ENCODE data around the gene STRADB. TPM values are rescaled to one million over a fixed set of nuclear protein-coding genes. Genes with fewer than 3 reads are reported as not detected.
"Not testable (repeated sequence)": the region's sequence is repeated elsewhere in the genome, so short reads cannot be mapped to it uniquely, and the experiment has no call there.

STRADB gene
- total and polyA plus RNA-seq, 3 experiments from 2014 or later, result 22.3 to 35.3 (median 27.7) TPM

DNA sequence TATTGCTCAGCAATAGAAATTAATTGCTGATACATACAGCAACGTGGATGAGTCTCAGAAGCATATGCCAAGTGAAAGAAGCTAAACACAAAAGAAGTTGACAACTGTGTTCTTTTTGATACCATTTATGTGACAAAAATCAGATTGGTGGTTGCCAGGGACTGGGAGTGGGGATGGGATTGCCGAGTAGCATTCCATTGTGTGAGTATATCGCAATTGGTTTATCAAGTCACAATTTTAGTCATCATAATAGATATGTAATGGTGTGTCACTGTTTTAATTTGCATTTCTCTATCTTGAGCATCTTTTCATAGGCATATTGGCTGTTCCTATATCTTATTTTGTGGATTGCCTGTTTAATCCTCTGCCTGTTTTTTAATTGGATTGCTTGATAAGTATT, 20.9 kb downstream of the STRADB start:
- DNase-seq, result no peak
- H3K27ac Mint-ChIP-seq, result peak overlapping the region in 1 of 8 donors; percentile 65
- POLR2A ChIA-PET, result no interaction called here
- H3K4me3 Mint-ChIP-seq, result no peak overlapping the region
- Histone ChIP-seq H3K27ac (ENCODE audit: low read depth, low read length) (no peak overlapping the region), H3K4me1 (ENCODE audit: insufficient read depth, low read length) (no peaks in the 10 kb centered on the region), H3K9me3 (ENCODE audit: low read length) (no peaks in the 10 kb centered on the region), H3K4me3 (ENCODE audit: low read length) (no peak overlapping the region), H3K36me3 (ENCODE audit: insufficient read depth, low read length) (peaks cover 21% of the 10 kb centered on the region), H3K27me3 (ENCODE audit: insufficient read depth, low read length, poor library complexity, severe bottlenecking) (no peaks in the 10 kb centered on the region)
- no peaks in the 10 kb centered on the region for H3K27me3 Mint-ChIP-seq
- CTCF ChIA-PET, result interaction anchor here (0.6 kb wide), 1 partner anchor 1569 kb away, joined by 3 read pairs; no protein-coding TSS in a partner anchor
- peaks cover 27 to 72% (median 39%) of the 10 kb centered on the region in 3 donors for H3K36me3 Mint-ChIP-seq
- no peaks in the 10 kb centered on the region for H3K9me3 Mint-ChIP-seq
- H3K4me1 Mint-ChIP-seq, result no peaks in the 10 kb centered on the region

DNA sequence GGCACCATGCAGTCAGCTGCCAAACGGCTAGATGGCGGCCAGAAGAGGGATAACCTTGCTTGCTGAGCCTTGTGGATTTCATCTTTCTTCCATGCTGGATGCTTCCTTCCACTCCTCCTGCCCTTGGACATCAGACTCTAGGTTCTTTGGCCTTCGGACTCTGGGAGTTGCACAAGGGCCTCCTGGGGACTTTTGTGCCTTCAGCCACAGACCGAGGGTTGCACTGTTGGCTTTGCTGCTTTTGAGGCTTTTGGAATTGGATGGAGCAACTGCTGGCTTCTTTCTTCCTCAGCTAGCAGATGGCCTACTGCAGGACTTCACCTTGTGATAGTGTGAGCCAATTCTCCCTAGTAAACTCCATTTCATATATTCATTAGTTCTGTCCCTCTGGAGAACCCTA, 31.0 kb downstream of the STRADB start:
- CTCF ChIA-PET, result no interaction called here

DNA sequence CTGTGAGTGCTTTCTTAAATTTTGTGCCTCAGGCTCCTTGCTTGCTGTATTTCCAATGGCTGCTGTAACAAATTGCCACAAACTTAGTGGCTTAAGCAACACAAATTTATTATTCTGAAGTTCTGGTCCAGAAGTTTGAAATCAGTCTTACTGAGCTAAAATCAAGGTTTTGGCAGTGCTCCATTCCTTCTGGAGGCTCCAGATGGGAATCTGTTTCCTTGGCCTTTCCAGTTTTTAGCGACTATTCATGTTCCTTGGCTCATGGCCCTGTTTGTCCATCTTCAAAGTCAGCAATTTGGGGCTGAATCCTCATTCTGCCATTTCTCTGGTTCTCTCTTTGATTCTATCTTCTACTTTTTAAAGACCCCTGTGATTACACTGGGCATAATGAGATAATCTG, 31.8 kb downstream of the STRADB start:
- no peak overlapping the region for H3K4me3 Mint-ChIP-seq
- peaks cover 0 to 4% (median 2%) of the 10 kb centered on the region in 5 donors for H3K9me3 Mint-ChIP-seq
- Histone ChIP-seq H3K4me3 (ENCODE audit: low read length) (no peak overlapping the region), H3K9me3 (ENCODE audit: low read length) (no peaks in the 10 kb centered on the region), H3K36me3 (ENCODE audit: insufficient read depth, low read length) (no peaks in the 10 kb centered on the region), H3K4me1 (ENCODE audit: insufficient read depth, low read length) (no peaks in the 10 kb centered on the region), H3K27me3 (ENCODE audit: insufficient read depth, low read length, poor library complexity, severe bottlenecking) (no peaks in the 10 kb centered on the region), H3K27ac (ENCODE audit: low read depth, low read length) (no peak overlapping the region)
- H3K36me3 Mint-ChIP-seq, result peaks cover 0 to 18% (median 3%) of the 10 kb centered on the region in 3 donors
- no peaks in the 10 kb centered on the region for H3K4me1 Mint-ChIP-seq
- POLR2A ChIA-PET, result interaction anchor here (0.7 kb wide), 1 partner anchor 115 kb away, joined by 3 read pairs; no protein-coding TSS in a partner anchor
- no peak for DNase-seq
- H3K27ac Mint-ChIP-seq, result no peak overlapping the region
- CTCF ChIA-PET, result no interaction called here
- H3K27me3 Mint-ChIP-seq, result peaks cover 0 to 5% of the 10 kb centered on the region in 2 donors

More for the DNA sequence above, 31.0 kb downstream of the STRADB start:
- no peak overlapping the region for H3K27ac ChIP-seq (ENCODE audit: low read depth, low read length)
- POLR2A ChIA-PET, result interaction anchor here (0.5 kb wide), 1 partner anchor 554 kb away, joined by 3 read pairs; no protein-coding TSS in a partner anchor
- no peak for DNase-seq
- H3K4me3 Mint-ChIP-seq, result no peak overlapping the region
- H3K27me3 Mint-ChIP-seq, result peaks cover 0 to 5% of the 10 kb centered on the region in 2 donors
- H3K4me1 Mint-ChIP-seq, result no peaks in the 10 kb centered on the region
- H3K27me3 ChIP-seq (ENCODE audit: insufficient read depth, low read length, poor library complexity, severe bottlenecking), result no peaks in the 10 kb centered on the region
- peaks cover 0 to 4% (median 2%) of the 10 kb centered on the region in 5 donors for H3K9me3 Mint-ChIP-seq
- no peaks in the 10 kb centered on the region for H3K9me3 ChIP-seq (ENCODE audit: low read length)
- no peaks in the 10 kb centered on the region for H3K36me3 ChIP-seq (ENCODE audit: insufficient read depth, low read length)
- no peaks in the 10 kb centered on the region for H3K4me1 ChIP-seq (ENCODE audit: insufficient read depth, low read length)
- H3K27ac Mint-ChIP-seq, result no peak overlapping the region
- peaks cover 0 to 26% (median 3%) of the 10 kb centered on the region in 3 donors for H3K36me3 Mint-ChIP-seq
- H3K4me3 ChIP-seq (ENCODE audit: low read length), result no peak overlapping the region

DNA sequence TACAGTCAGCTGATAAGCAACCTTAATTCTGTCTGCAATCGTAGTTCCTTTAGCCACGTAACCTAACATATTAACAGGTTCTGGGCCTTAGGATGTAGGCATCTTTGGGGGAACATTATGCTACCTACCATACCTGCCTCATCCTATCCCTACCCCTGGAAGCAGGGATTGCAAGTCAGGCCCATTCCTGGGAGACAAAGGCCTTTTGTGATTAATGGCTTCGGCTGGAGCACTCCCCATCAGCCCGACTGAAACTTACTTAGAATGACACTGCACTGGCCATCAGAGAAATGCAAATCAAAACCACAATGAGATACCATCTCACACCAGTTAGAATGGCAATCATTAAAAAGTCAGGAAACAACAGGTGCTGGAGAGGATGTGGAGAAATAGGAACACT, 32.2 kb downstream of the STRADB start:
- H3K4me3 Mint-ChIP-seq; CTCF ChIA-PET; H3K9me3 ChIP-seq (ENCODE audit: low read length); H3K4me1 Mint-ChIP-seq; H3K27me3 ChIP-seq (ENCODE audit: insufficient read depth, low read length, poor library complexity, severe bottlenecking); H3K4me1 ChIP-seq (ENCODE audit: insufficient read depth, low read length); H3K36me3 ChIP-seq (ENCODE audit: insufficient read depth, low read length); H3K27ac Mint-ChIP-seq; H3K4me3 ChIP-seq (ENCODE audit: low read length); H3K9me3 Mint-ChIP-seq; H3K27ac ChIP-seq (ENCODE audit: low read depth, low read length); DNase-seq; H3K27me3 Mint-ChIP-seq: not testable (repeated sequence)
- POLR2A ChIA-PET, result interaction anchor here (0.7 kb wide), 1 partner anchor 115 kb away, joined by 3 read pairs; no protein-coding TSS in a partner anchor
- H3K36me3 Mint-ChIP-seq, result peaks cover 0 to 14% (median 0%) of the 10 kb centered on the region in 3 donors

DNA sequence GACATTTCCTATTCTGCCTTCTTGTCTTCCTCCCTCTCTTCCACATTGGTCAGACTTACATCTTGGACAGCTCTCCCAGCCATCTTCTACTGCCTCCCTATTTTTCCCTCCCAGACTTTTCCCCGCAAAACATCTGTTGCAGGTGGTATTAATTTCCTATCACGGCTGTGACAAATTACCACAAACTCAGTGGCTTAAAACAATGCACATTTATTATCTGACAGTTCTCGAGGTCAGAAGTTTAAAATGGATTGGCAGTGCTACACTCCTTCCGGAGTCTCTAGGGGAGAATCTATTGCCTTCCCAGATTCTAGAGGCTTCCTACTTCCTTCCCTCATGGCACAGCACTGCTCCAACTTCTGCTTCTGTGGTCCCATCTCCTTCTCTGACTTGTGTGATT, 33.3 kb downstream of the STRADB start:
- Histone ChIP-seq H3K36me3 (ENCODE audit: insufficient read depth, low read length) (no peaks in the 10 kb centered on the region), H3K27ac (ENCODE audit: low read depth, low read length) (no peak overlapping the region), H3K4me3 (ENCODE audit: low read length) (no peak overlapping the region), H3K27me3 (ENCODE audit: insufficient read depth, low read length, poor library complexity, severe bottlenecking) (no peaks in the 10 kb centered on the region), H3K4me1 (ENCODE audit: insufficient read depth, low read length) (no peaks in the 10 kb centered on the region), H3K9me3 (ENCODE audit: low read length) (no peaks in the 10 kb centered on the region)
- Mint-ChIP-seq H3K27me3 (peaks cover 0 to 5% of the 10 kb centered on the region in 2 donors), H3K9me3 (peaks cover 0 to 4% (median 2%) of the 10 kb centered on the region in 5 donors), H3K4me1 (no peaks in the 10 kb centered on the region), H3K36me3 (peaks cover 0 to 14% (median 0%) of the 10 kb centered on the region in 3 donors), H3K27ac (no peak overlapping the region), H3K4me3 (no peak overlapping the region)
- CTCF ChIA-PET, result no interaction called here
- POLR2A ChIA-PET, result no interaction called here
- no peak for DNase-seq

DNA sequence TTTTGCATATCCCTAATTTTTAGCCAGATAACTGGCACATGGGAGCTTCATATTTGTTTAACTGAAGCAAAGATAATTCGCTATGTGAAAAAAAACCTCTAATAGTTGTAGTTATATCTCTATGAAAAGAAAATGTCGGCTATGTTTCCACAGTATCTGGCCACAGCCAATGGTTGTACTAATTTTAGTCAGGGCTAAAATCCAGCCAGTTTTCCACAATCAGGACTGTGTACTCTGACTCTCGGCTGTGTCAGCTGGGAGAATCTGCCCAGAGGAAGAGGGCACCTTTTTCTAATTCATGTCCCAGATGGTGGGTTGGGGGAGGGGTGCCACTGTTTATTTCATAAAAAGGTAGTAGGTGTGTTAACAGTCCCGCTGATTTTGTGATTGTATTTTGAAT, 38.8 kb downstream of the STRADB start:
- Mint-ChIP-seq H3K36me3 (no peaks in the 10 kb centered on the region), H3K9me3 (no peaks in the 10 kb centered on the region), H3K4me3 (no peak overlapping the region), H3K27me3 (peaks cover 2 to 9% of the 10 kb centered on the region in 2 donors), H3K4me1 (no peaks in the 10 kb centered on the region), H3K27ac (no peak overlapping the region)
- Histone ChIP-seq H3K27me3 (ENCODE audit: insufficient read depth, low read length, poor library complexity, severe bottlenecking) (no peaks in the 10 kb centered on the region), H3K4me3 (ENCODE audit: low read length) (no peak overlapping the region), H3K36me3 (ENCODE audit: insufficient read depth, low read length) (no peaks in the 10 kb centered on the region), H3K9me3 (ENCODE audit: low read length) (no peaks in the 10 kb centered on the region), H3K27ac (ENCODE audit: low read depth, low read length) (no peak overlapping the region), H3K4me1 (ENCODE audit: insufficient read depth, low read length) (no peaks in the 10 kb centered on the region)
- ChIA-PET POLR2A (no interaction called here), CTCF (no interaction called here)
- DNase-seq, result no peak

DNA sequence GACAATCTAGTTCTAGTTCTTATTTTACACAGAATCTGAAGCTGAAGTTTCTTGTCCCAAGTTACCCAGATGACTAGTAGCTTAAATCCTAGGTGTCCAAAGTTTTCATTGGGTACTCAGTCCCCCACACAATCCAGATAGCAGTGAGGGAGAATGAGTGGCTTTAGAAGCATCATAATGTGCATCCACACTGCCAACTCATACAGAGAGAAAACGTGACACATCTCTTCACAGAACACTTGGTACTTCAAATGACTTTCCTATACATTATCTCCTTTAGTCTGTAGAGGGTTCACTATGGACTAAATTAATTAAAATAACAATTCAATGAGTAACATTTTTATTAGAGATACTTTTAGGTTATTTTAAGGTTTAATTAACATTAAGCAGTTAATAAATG, 45.2 kb downstream of the STRADB start:
- ChIA-PET CTCF (no interaction called here), POLR2A (no interaction called here)
- Histone ChIP-seq H3K9me3 (ENCODE audit: low read length) (no peaks in the 10 kb centered on the region), H3K4me3 (ENCODE audit: low read length) (no peak overlapping the region), H3K4me1 (ENCODE audit: insufficient read depth, low read length) (no peaks in the 10 kb centered on the region), H3K36me3 (ENCODE audit: insufficient read depth, low read length) (no peaks in the 10 kb centered on the region), H3K27ac (ENCODE audit: low read depth, low read length) (no peak overlapping the region), H3K27me3 (ENCODE audit: insufficient read depth, low read length, poor library complexity, severe bottlenecking) (no peaks in the 10 kb centered on the region)
- H3K4me1 Mint-ChIP-seq, result no peaks in the 10 kb centered on the region
- peaks cover 0 to 9% of the 10 kb centered on the region in 2 donors for H3K27me3 Mint-ChIP-seq
- H3K27ac Mint-ChIP-seq, result no peak overlapping the region
- H3K9me3 Mint-ChIP-seq, result peaks cover 4 to 10% (median 7%) of the 10 kb centered on the region in 5 donors
- H3K36me3 Mint-ChIP-seq, result peaks cover 0 to 17% (median 3%) of the 10 kb centered on the region in 3 donors
- no peak for DNase-seq
- no peak overlapping the region for H3K4me3 Mint-ChIP-seq

DNA sequence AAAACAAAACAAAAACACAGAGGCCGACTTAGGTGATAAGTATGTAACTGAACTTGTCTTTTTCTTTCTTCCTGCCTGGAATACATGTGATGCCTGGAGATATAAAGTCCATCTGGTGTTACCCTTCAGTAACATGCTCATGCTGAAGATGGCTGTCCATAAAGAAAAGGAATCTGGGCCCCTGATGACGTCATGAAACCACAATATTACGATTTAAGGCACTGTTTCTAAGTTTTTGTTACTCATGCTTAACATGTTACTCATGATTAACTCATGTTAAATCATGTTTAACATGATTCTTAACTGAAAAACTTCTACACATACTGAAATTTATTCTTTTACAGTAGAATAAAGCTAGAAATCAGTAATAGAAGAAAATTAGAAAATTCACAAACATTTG, 49.0 kb downstream of the STRADB start:
- H3K4me1 ChIP-seq (ENCODE audit: insufficient read depth, low read length), result no peaks in the 10 kb centered on the region
- Mint-ChIP-seq H3K27me3 (peaks cover 2 to 4% of the 10 kb centered on the region in 2 donors), H3K9me3 (peaks cover 17 to 29% (median 21%) of the 10 kb centered on the region in 5 donors), H3K27ac (no peak overlapping the region), H3K4me3 (no peak overlapping the region), H3K36me3 (peaks cover 4 to 41% (median 5%) of the 10 kb centered on the region in 3 donors), H3K4me1 (no peaks in the 10 kb centered on the region)
- no peak overlapping the region for H3K27ac ChIP-seq (ENCODE audit: low read depth, low read length)
- H3K4me3 ChIP-seq (ENCODE audit: low read length), result no peak overlapping the region
- no peaks in the 10 kb centered on the region for H3K9me3 ChIP-seq (ENCODE audit: low read length)
- H3K36me3 ChIP-seq (ENCODE audit: insufficient read depth, low read length), result no peaks in the 10 kb centered on the region
- CTCF ChIA-PET, result no interaction called here
- no peak for DNase-seq
- H3K27me3 ChIP-seq (ENCODE audit: insufficient read depth, low read length, poor library complexity, severe bottlenecking), result no peaks in the 10 kb centered on the region
- POLR2A ChIA-PET, result no interaction called here

Data from CD8-positive, alpha-beta memory T cell (primary cell).